BLaER1 treated with 17β-estradiol and CSF1 and Interleukin-3, amounts not matched to agents 10 nM and 100 nM (cell line): ENCODE results near the gene KCNK16.
"Not testable (repeated sequence)": the region's sequence is repeated elsewhere in the genome, so short reads cannot be mapped to it uniquely, and the experiment has no call there.

ENCODE experiments used
- H3K27ac ChIP-seq, 11 experiments: shearing (Covaris generic); formaldehyde crosslinking; 2 replicates each; pipeline ENCODE4 v1.8.1; 2022
- H3K27me3 ChIP-seq, 11 experiments: shearing (Covaris generic); formaldehyde crosslinking; 2 replicates each; pipeline ENCODE4 v1.8.1; 2022
- H3K36me3 ChIP-seq, 11 experiments: shearing (Covaris generic); formaldehyde crosslinking; 2 replicates each; pipeline ENCODE4 v1.8.1; 2022
- H3K4me1 ChIP-seq, 10 experiments: shearing (Covaris generic); formaldehyde crosslinking; 2 replicates each; pipeline ENCODE4 v1.8.1; 2022
- H3K4me2 ChIP-seq, 11 experiments: shearing (Covaris generic); formaldehyde crosslinking; 2 replicates each; pipeline ENCODE4 v1.8.1; 2022
- H3K4me3 ChIP-seq, 10 experiments: shearing (Covaris generic); formaldehyde crosslinking; 2 replicates each; pipeline ENCODE4 v1.8.1; 2022
- H3K9ac ChIP-seq, 11 experiments: shearing (Covaris generic); formaldehyde crosslinking; 2 replicates each; pipeline ENCODE4 v1.8.1; 2022
- H3K9me3 ChIP-seq, 11 experiments: shearing (Covaris generic); formaldehyde crosslinking; replicated peaks in 1 of 11; 2 replicates each; pipeline ENCODE4 v1.8.1; 2022
- H4K20me1 ChIP-seq, 11 experiments: shearing (Covaris generic); formaldehyde crosslinking; 2 replicates each; pipeline ENCODE4 v1.8.1; 2022
- Cebpa-rat ChIP-seq, 11 experiments: shearing (Covaris generic); IDR thresholded peaks; 2 replicates each; pipeline ENCODE4 v1.8.1; 2022

Gene KCNK16

DNA sequence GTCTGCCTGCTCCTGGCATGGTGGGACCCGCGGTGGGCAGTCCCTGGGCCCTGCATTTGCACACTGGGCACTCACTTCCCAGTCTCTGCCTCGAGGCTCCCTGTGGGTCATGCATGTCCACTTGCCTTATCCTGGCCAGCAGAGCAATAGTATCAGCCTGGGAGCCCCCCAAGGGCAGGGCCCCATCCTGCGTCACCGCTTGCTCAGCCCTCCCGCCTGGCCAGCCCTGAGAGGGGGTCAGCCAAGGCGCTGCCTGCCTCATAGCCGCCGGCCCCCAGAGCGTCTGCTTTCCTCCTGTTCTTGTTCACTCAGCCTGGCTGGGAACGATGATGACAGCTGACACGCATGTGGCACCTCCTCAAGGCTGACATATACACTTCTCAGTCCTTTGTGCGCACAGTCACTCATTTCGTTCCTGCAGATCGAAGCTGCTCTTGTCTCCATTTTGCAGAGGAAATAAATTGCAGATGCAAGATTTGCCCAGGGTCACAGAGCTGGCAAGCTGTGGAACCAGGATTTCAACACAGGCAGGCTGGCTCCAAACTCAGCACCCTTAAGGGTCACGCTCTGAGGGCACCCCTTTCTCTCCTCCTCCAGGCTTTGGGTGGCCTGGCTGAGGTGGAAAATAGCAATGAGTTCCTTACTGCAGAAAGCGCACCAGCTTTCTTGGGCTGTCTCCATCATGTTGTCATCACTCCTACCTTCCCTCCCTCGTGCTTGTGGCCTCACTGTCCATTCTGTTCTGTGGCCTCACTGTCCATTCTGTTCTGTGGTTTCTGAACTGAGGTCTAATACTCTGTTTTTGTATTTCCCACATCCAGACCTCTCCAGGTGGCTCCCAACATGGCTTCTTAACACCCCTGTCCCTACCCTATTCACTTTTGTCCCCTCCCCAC is 25.5 kb downstream of the KCNK16 start:
- Histone ChIP-seq H3K27me3 (no peaks in the 10 kb centered on the region), H3K4me1 (peaks cover 0 to 7% (median 0%) of the 10 kb centered on the region in 10 experiments; a peak in 9 of 20 replicates), H3K4me3 (no peak overlapping the region), H4K20me1 (no peaks in the 10 kb centered on the region), H3K9me3 (no peaks in the 10 kb centered on the region), H3K27ac (no peak overlapping the region), H3K36me3 (no peaks in the 10 kb centered on the region), H3K4me2 (no peak overlapping the region), H3K9ac (no peak overlapping the region)
- TF ChIP-seq Cebpa-rat (IDR thresholded peaks at IDR 0.05), result no peak

DNA sequence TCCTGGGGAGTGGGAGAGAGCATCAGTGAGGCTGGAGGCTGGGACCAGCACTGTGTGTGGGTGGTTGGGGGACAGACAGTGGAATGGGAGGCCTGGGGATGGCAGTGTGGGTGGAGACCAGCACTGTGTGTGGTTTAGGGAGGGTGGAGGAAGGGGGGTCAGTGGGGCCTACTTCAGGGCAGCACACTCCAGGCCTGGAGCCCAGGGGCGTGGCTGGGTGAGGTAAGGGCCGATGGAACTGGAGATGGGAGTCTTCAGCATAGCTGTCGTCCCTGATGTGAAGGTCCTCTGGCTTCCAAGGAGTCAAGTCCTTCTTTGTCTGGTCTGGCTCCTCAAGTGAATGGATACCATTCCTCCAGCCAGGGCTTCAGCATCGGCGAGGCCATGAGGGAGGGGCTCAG is 26.9 kb downstream of the KCNK16 start:
- Histone ChIP-seq H3K9me3 (no peaks in the 10 kb centered on the region), H3K4me2 (peak overlapping the region in 4 of 11 experiments; percentile 17 to 43 (median 20); a peak in 2 of 22 replicates), H3K36me3 (no peaks in the 10 kb centered on the region), H3K27me3 (no peaks in the 10 kb centered on the region), H3K27ac (no peak overlapping the region), H4K20me1 (no peaks in the 10 kb centered on the region), H3K4me1 (peaks cover 0 to 7% (median 0%) of the 10 kb centered on the region in 10 experiments; a peak in 9 of 20 replicates), H3K4me3 (no peak overlapping the region), H3K9ac (no peak overlapping the region)
- TF ChIP-seq Cebpa-rat (IDR thresholded peaks at IDR 0.05), result no peak

DNA sequence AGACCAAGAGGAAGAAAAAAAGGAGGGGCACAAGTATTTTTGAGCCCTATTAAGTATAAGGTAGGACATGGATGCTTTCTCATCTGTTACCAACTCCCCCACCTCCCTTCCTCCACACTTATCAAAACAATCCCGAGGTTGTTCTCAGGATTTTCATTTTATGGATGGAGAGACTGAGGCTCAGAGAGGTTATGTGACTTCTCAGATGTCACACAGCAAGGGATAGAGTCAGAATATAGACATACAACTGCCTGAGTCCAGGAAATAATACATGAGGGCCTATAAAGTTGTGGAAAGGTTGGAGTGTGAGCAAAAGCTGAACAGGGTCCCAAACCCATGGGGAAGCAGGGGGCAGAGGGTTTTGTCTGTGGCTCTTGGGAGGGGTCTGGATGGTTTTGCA is 27.6 kb downstream of the KCNK16 start:
- Histone ChIP-seq H3K4me1 (peaks cover 0 to 10% (median under 1%) of the 10 kb centered on the region in 10 experiments; a peak in 10 of 20 replicates), H3K4me3 (no peak overlapping the region), H3K36me3 (no peaks in the 10 kb centered on the region), H3K27ac (no peak overlapping the region), H3K9me3 (peaks cover 0 to 3% (median 0%) of the 10 kb centered on the region in 11 experiments; a peak in 3 of 22 replicates), H4K20me1 (no peaks in the 10 kb centered on the region), H3K27me3 (no peaks in the 10 kb centered on the region), H3K9ac (no peak overlapping the region), H3K4me2 (no peak overlapping the region)
- TF ChIP-seq Cebpa-rat (IDR thresholded peaks at IDR 0.05), result no peak

DNA sequence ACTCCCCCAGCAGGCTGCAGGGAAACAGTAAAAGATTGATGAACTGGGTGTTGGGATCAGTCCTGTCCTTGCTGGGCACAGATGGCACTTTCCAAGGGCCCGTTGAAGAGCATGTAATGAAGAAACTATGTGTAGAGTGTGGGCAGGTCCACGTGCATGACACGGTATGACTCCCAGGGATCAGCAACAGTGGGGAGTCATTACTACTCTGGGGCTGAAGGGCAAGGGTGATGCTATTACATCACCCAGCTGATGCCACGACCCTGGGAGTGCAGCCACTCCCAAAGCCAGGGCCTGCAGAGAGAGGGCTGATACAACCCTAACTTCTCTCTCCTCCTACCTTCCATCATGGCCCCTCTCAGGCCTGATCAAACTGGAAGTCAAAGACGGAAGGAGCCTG is 28.4 kb downstream of the KCNK16 start:
- no peak overlapping the region for H3K4me2 ChIP-seq
- no peaks in the 10 kb centered on the region for H3K36me3 ChIP-seq
- H3K27ac ChIP-seq, result no peak overlapping the region
- H3K27me3 ChIP-seq, result no peaks in the 10 kb centered on the region
- H4K20me1 ChIP-seq, result no peaks in the 10 kb centered on the region
- peaks cover 0 to 18% (median 4%) of the 10 kb centered on the region in 10 experiments; a peak in 10 of 20 replicates for H3K4me1 ChIP-seq
- no peak for TF ChIP-seq Cebpa-rat (IDR thresholded peaks at IDR 0.05)
- H3K4me3 ChIP-seq, result no peak overlapping the region
- no peak overlapping the region for H3K9ac ChIP-seq
- peaks cover 0 to 10% (median 0%) of the 10 kb centered on the region in 11 experiments; a peak in 5 of 22 replicates for H3K9me3 ChIP-seq

DNA sequence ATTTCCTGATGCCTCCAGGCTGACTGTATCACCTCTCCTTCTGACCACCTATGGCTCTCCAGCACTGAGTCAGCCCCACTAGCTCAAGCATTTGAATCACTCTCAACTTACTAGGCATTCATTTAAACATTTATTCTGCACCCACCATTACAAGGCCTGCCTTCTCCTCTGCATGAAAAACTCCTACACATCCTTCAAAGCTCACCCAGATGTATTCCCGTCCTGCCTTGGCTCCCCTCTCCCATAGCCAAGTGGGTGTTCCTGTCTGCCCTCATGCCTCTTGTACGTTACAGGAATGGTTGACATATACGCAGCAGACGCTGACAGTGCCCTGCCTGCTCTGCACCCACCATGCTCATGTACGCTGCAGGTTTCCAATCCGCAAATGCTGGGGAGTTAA is 29.9 kb downstream of the KCNK16 start:
- no peak overlapping the region for H3K4me2 ChIP-seq
- H3K27ac ChIP-seq, result no peak overlapping the region
- peaks cover 0 to 11% (median 0%) of the 10 kb centered on the region in 11 experiments; a peak in 5 of 22 replicates for H3K9me3 ChIP-seq
- H3K27me3 ChIP-seq, result no peaks in the 10 kb centered on the region
- H3K4me1 ChIP-seq, result peaks cover 0 to 27% (median 6%) of the 10 kb centered on the region in 10 experiments; a peak in 10 of 20 replicates
- no peaks in the 10 kb centered on the region for H4K20me1 ChIP-seq
- no peaks in the 10 kb centered on the region for H3K36me3 ChIP-seq
- H3K4me3 ChIP-seq, result no peak overlapping the region
- no peak for TF ChIP-seq Cebpa-rat (IDR thresholded peaks at IDR 0.05)
- no peak overlapping the region for H3K9ac ChIP-seq

DNA sequence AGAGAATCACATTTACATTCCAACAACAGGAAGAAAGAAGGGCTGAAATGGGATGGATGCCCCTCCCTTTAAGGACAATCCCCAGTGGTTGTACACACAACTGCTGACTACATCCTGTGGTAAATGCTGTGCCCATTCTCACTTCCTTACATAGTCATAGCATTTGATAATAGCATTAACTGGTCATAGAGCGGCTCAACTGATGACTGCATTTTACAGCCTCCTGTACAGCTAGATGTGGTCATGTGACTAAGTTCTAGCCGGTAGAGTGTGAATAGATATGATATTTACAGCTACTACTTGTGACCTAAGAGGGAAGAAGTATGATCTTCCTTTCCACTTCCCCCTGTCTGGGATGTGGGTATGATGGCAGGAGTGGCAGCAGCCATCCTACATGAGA is 33.0 kb downstream of the KCNK16 start:
- Histone ChIP-seq H3K9ac (no peak overlapping the region), H3K27ac (peak overlapping the region in 2 of 11 experiments; percentile 35 to 43; a peak in 3 of 22 replicates), H3K9me3 (peaks cover 0 to 11% (median 0%) of the 10 kb centered on the region in 11 experiments; a peak in 5 of 22 replicates), H3K4me1 (peaks cover 0 to 27% (median 6%) of the 10 kb centered on the region in 10 experiments; a peak in 9 of 20 replicates), H3K4me3 (no peak overlapping the region), H4K20me1 (no peaks in the 10 kb centered on the region), H3K27me3 (no peaks in the 10 kb centered on the region), H3K4me2 (peak overlapping the region in 6 of 11 experiments; percentile 1 to 66 (median 36); a peak in 11 of 22 replicates), H3K36me3 (no peaks in the 10 kb centered on the region)
- no peak for TF ChIP-seq Cebpa-rat (IDR thresholded peaks at IDR 0.05)

DNA sequence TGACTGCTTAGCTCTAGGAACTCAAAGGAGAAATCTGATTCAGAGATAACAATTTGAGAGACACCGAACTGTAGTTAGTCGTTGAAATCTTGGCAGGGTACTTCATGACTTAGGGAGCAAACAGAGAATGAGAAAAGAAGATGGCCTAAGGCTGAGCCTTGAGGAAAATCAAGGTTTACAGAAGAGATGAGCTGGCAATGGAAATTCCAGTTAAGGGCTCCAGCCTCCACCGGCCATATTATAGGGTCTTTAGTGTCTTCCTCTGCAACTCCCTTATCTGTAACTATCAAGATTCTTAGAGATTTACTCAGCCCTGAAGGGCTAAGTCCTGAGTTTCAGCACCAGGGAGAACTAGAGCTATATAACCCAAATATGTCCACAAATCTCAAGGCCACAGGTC is 34.9 kb downstream of the KCNK16 start:
- H3K4me2 ChIP-seq, result no peak overlapping the region
- H3K9me3 ChIP-seq, result peaks cover 0 to 11% (median 0%) of the 10 kb centered on the region in 11 experiments; a peak in 5 of 22 replicates
- TF ChIP-seq Cebpa-rat (IDR thresholded peaks at IDR 0.05), result no peak
- H3K4me3 ChIP-seq, result no peak overlapping the region
- no peak overlapping the region for H3K27ac ChIP-seq
- H3K4me1 ChIP-seq, result peaks cover 0 to 35% (median 6%) of the 10 kb centered on the region in 10 experiments; a peak in 9 of 20 replicates
- no peaks in the 10 kb centered on the region for H3K36me3 ChIP-seq
- no peak overlapping the region for H3K9ac ChIP-seq
- H4K20me1 ChIP-seq, result no peaks in the 10 kb centered on the region
- peaks cover 0 to 5% (median 0%) of the 10 kb centered on the region in 11 experiments; a peak in 1 of 22 replicates for H3K27me3 ChIP-seq

DNA sequence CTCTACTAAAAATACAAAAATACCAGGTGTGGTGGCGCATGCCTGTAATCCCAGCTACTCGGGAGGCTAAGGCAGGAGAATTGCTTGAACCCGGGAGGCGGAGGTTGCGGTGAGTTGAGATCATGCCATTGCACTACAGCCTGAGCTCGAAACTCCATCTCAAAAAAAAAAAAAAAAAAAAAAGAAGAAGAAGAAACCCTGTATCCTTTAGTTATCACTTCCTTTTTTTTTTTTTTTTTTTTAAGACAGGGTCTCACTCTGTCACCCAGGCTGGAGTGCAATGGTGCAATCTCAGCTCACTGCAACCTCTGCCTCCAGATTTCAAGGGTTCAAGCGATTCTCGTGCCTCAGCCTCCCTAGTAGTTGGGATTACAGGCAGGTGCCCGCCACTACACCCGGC is 35.9 kb downstream of the KCNK16 start:
- not testable (repeated sequence) for H4K20me1 ChIP-seq, H3K4me3 ChIP-seq, H3K36me3 ChIP-seq, H3K27ac ChIP-seq, H3K27me3 ChIP-seq, H3K9ac ChIP-seq
- peaks cover 0 to 11% (median 0%) of the 10 kb centered on the region in 11 experiments; a peak in 5 of 22 replicates for H3K9me3 ChIP-seq
- H3K4me1 ChIP-seq, result peaks cover 0 to 39% (median 6%) of the 10 kb centered on the region in 10 experiments; a peak in 9 of 20 replicates
- H3K4me2 ChIP-seq, result peak overlapping the region in 3 of 11 experiments; percentile 13 to 25 (median 18); a peak in 3 of 22 replicates

DNA sequence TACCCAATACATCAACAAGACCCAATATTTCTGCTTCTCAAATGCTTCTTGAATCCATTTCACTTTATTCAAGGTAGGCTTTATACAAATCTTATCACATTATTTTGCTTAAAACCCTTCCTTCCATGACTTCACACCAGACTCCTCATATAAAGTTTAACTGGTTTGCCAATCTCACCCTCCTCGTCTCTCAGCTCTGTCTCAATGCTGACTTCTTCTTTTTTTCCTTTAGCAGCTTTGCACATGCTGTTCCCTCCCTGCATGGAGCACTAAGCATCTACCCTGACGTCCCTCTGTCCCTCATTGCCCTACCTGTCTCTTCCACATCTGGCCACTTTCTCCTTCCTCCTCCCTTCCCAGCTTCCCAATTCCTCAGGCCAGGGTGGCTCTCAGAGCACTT is 39.7 kb downstream of the KCNK16 start:
- peak overlapping the region in 1 of 11 experiments; percentile 35; a peak in 1 of 22 replicates for H3K4me2 ChIP-seq
- H3K4me3 ChIP-seq, result no peak overlapping the region
- no peak overlapping the region for H3K9ac ChIP-seq
- no peaks in the 10 kb centered on the region for H3K9me3 ChIP-seq
- H3K4me1 ChIP-seq, result peaks cover 14 to 39% (median 17%) of the 10 kb centered on the region in 10 experiments
- H3K27ac ChIP-seq, result no peak overlapping the region
- peaks cover 0 to 4% (median 0%) of the 10 kb centered on the region in 11 experiments; a peak in 1 of 22 replicates for H4K20me1 ChIP-seq
- TF ChIP-seq Cebpa-rat (IDR thresholded peaks at IDR 0.05), result no peak
- H3K36me3 ChIP-seq, result no peaks in the 10 kb centered on the region
- H3K27me3 ChIP-seq, result peaks cover 0 to 20% (median 0%) of the 10 kb centered on the region in 11 experiments; a peak in 4 of 22 replicates
